GM20000 (cell line): ENCODE results near the gene ACTG1.
"Not testable (repeated sequence)": the region's sequence is repeated elsewhere in the genome, so short reads cannot be mapped to it uniquely, and the experiment has no call there.

Source experiments
- DNase-seq: peaks from one replicate; pipeline ENCODE4 v3.0.0; 2012; ENCODE audit warnings: low spot score
- CTCF ChIP-seq: IDR thresholded peaks from 2 replicates; pipeline ENCODE4 v1.5.1; 2012; ENCODE audit warnings: mild to moderate bottlenecking, control low read depth; ENCODE audit errors: extremely low read depth, missing control alignments

ACTG1 gene

GRCh38 chr17:81535007-81535328 lies 22.4 kb upstream of the ACTG1 start:
- DNase-seq = no peak
- no peak for TF ChIP-seq CTCF

- no peak for DNase-seq
Measured at GRCh38 chr17:81534157-81535006, 21.8 kb upstream of the ACTG1 start.

GRCh38 chr17:81533339-81534141 lies 20.9 kb upstream of the ACTG1 start:
- no peak for DNase-seq
- TF ChIP-seq CTCF = no peak

More at GRCh38 chr17:81534157-81535006, 21.8 kb upstream of the ACTG1 start:
- TF ChIP-seq CTCF = no peak

GRCh38 chr17:81532490-81533287 lies 20.1 kb upstream of the ACTG1 start:
- no peak for TF ChIP-seq CTCF

GRCh38 chr17:81531998-81532404 lies 19.4 kb upstream of the ACTG1 start:
- DNase-seq = not testable (repeated sequence)

More at GRCh38 chr17:81532490-81533287, 20.1 kb upstream of the ACTG1 start:
- no peak for DNase-seq

GRCh38 chr17:81531013-81531412 lies 18.4 kb upstream of the ACTG1 start:
- DNase-seq = not testable (repeated sequence)

- no peak for TF ChIP-seq CTCF
- DNase-seq = no peak
Measured at GRCh38 chr17:81529437-81529803, 16.8 kb upstream of the ACTG1 start.
